HepG2 (cell line): Measurements from ENCODE around the gene VWA2. TPM values are rescaled to one million over a fixed set of nuclear protein-coding genes. Genes with fewer than 3 reads are reported as not detected.

Experiments used
- ATAC-seq: fragments of 200-7000 bp; cut with Tn5 transposase; 3 replicates; pipeline ENCODE4 v1.9.1; 2020; ENCODE audit warnings: mild to moderate bottlenecking, moderate library complexity
- BruUV-seq: library from RNA; stranded (reverse); fragments of 400-500 nt; replicated peaks from 2 replicates; lab custom pipeline; 2021; lab: Mats Ljungman, UMichigan
- CTCF ChIA-PET: fragments of 300-600 bp; formaldehyde crosslinking; extraction: SDS; loops from one replicate; lab custom pipeline; 2021; ENCODE audit warnings: low total read pairs, inconsistent platforms, low intra/inter-chr PET ratio; lab: Yijun Ruan, JAX
- POLR2A ChIA-PET: fragments of 350-600 bp; sonication (Branson Sonifier 250); formaldehyde crosslinking; loops from one replicate; lab custom pipeline; 2020; ENCODE audit warnings: antibody characterized with exemption, inconsistent platforms; lab: Yijun Ruan, JAX
- DNase-seq: peaks from one replicate; pipeline ENCODE4 v3.0.0-alpha.2; 2015; ENCODE audit warnings: low spot score
- FAIRE-seq: peaks from 3 replicates; lab custom pipeline; 2011; peaks lifted over from hg19 to GRCh38; lab: Jason Lieb, UNC
- H2AFZ ChIP-seq: one replicate; pipeline ENCODE4 v1.6.1; 2011; ENCODE audit warnings: low read length, inconsistent platforms
- H3K27ac ChIP-seq: fragments of 300-600 bp; 3 replicates; pipeline ENCODE4 v1.8.0; 2011; ENCODE audit warnings: mixed run types, mild to moderate bottlenecking, mixed read lengths, low read length, inconsistent platforms; ENCODE audit not compliant: insufficient read depth; ENCODE audit errors: extremely low read length
- H3K27me3 ChIP-seq, 2 experiments: fragments of 200-600 bp in 1 of 2; 2 replicates in 1 of 2; 3 replicates in 1 of 2; pipeline versions ENCODE4 v1.6.0 to v1.8.0; 2011; ENCODE audit warnings: low read length in 2 of 2, mild to moderate bottlenecking in 2 of 2, moderate library complexity in 2 of 2, inconsistent platforms in 1 of 2; ENCODE audit not compliant: insufficient read depth in 2 of 2, control insufficient read depth in 1 of 2
- H3K36me3 ChIP-seq, 2 experiments: fragments of 200-600 bp in 1 of 2; replicated peaks in 1 of 2; 2 replicates in 1 of 2; 3 replicates in 1 of 2; pipeline versions ENCODE4 v1.5.1 to v1.8.0; 2011; ENCODE audit warnings: low read length in 2 of 2, inconsistent platforms in 1 of 2; ENCODE audit not compliant: insufficient read depth in 2 of 2, control insufficient read depth in 1 of 2
- H3K4me1 ChIP-seq: 2 replicates; pipeline ENCODE4 v1.5.1; 2012; ENCODE audit warnings: low read length, inconsistent platforms; ENCODE audit not compliant: insufficient read depth
- H3K4me2 ChIP-seq: 2 replicates; pipeline ENCODE4 v1.6.0; 2011; ENCODE audit warnings: low read depth, low read length, inconsistent platforms
- H3K4me3 ChIP-seq, 3 experiments: fragments of 200-600 bp in 1 of 3; sonication (generic), shearing (Covaris generic) in 1 of 3; replicated peaks in 1 of 3; 2 replicates each; pipeline ENCODE4 v1.5.1; 2011 to 2016; ENCODE audit warnings: low read length in 3 of 3, inconsistent platforms in 2 of 3, low read depth in 2 of 3, mild to moderate bottlenecking in 2 of 3, control low read depth in 1 of 3, mixed read lengths in 1 of 3; ENCODE audit not compliant: insufficient read depth in 1 of 3
- H3K79me2 ChIP-seq: one replicate; pipeline ENCODE4 v1.6.1; 2011; ENCODE audit warnings: low read length, inconsistent platforms; ENCODE audit not compliant: insufficient read depth
- H3K9ac ChIP-seq: 2 replicates; pipeline ENCODE4 v1.6.0; 2011; ENCODE audit warnings: mild to moderate bottlenecking, low read depth, low read length, inconsistent platforms; ENCODE audit not compliant: insufficient read depth
- H3K9me3 ChIP-seq: 2 replicates; pipeline ENCODE4 v1.5.1; 2012; ENCODE audit warnings: mild to moderate bottlenecking, low read length
- H4K20me1 ChIP-seq: 2 replicates; pipeline ENCODE4 v1.6.0; 2011; ENCODE audit warnings: inconsistent platforms, mild to moderate bottlenecking, low read length, moderate library complexity; ENCODE audit not compliant: insufficient read depth
- CSRNP2 ChIP-seq: sonication (generic); formaldehyde crosslinking; conservative IDR thresholded peaks from 2 replicates; pipeline ENCODE4 v1.8.0; 2022; ENCODE audit warnings: low read depth, missing genetic modification reagents
- GPN1 ChIP-seq: sonication (generic); formaldehyde crosslinking; IDR thresholded peaks from 2 replicates; pipeline ENCODE4 v1.5.1; 2020; ENCODE audit warnings: missing genetic modification reagents, borderline replicate concordance
- IKZF1 ChIP-seq: fragments of 450-650 bp; IDR thresholded peaks from 2 replicates; pipeline ENCODE4 v1.7.1; 2016
- REST ChIP-seq, 2 experiments: IDR thresholded peaks; 2 replicates each; pipeline ENCODE4 v1.6.1; 2011 to 2012; ENCODE audit warnings: low read length in 2 of 2, borderline replicate concordance in 1 of 2, low read depth in 1 of 2, mild to moderate bottlenecking in 1 of 2, moderate library complexity in 1 of 2
- SATB2 ChIP-seq: sonication (generic); formaldehyde crosslinking; IDR thresholded peaks from 2 replicates; pipeline ENCODE4 v1.5.0; 2020; ENCODE audit warnings: missing genetic modification reagents
- SIX4 ChIP-seq: sonication (generic); formaldehyde crosslinking; IDR thresholded peaks from 2 replicates; pipeline ENCODE4 v1.4.0; 2020; ENCODE audit warnings: missing genetic modification reagents
- SNAPC5 ChIP-seq: sonication (generic); formaldehyde crosslinking; IDR thresholded peaks from 2 replicates; pipeline ENCODE4 v1.8.1; 2023; ENCODE audit warnings: mild to moderate bottlenecking, missing genetic modification reagents, borderline replicate concordance
- ZBTB8A ChIP-seq: sonication (generic); formaldehyde crosslinking; IDR thresholded peaks from 2 replicates; pipeline ENCODE4 v1.4.0; 2020; ENCODE audit warnings: mild to moderate bottlenecking, low read depth, missing genetic modification reagents, borderline replicate concordance
- ZNF768 ChIP-seq: sonication (generic); formaldehyde crosslinking; IDR thresholded peaks from 2 replicates; pipeline ENCODE4 v1.4.0; 2020; ENCODE audit warnings: missing genetic modification reagents
- WGBS: methylation state at CpG from one replicate; pipeline ENCODE4 v1.1.6; 2017; ENCODE audit warnings: low lambda C conversion rate; 5-methylcytosine and 5-hydroxymethylcytosine counted together
- in situ Hi-C: cut with HindIII; loops from 2 replicates; pipeline ENCODE4 v1.10.0; 2017; ENCODE audit warnings: low pct_unique_long_range_greater_than_20kb; ENCODE audit not compliant: extremely low pct_ligation_motif_present
- intact Hi-C: fragments of 100-400 bp; cut with micrococcal nuclease; formaldehyde crosslinking; loops from one replicate; pipeline ENCODE4 v1.10.0; 2022; ENCODE audit not compliant: unreplicated experiment
- polyA plus RNA-seq, 8 experiments: library from polyadenylated mRNA; depleted of rRNA in 3 of 8; stranded (reverse) in 7 of 8; unstranded in 1 of 8; fragments of >200 nt; fragmentation: Illumina TruSeq in 4 of 8; extraction: Trizol in 4 of 8; gene quantifications; 2 replicates each; pipeline versions ENCODE4 v1.2.1 to v1.2.3, GENCODE V29; 2011 to 2016; ENCODE audit warnings: low read depth in 4 of 8, missing spikeins in 1 of 8, mixed read lengths in 1 of 8; ENCODE audit not compliant: insufficient read depth in 1 of 8
- total RNA-seq, 5 experiments: library from RNA; depleted of rRNA; stranded (reverse); fragments of >200 nt; fragmentation: Illumina TruSeq; extraction: Trizol; gene quantifications; 2 replicates each; pipeline ENCODE4 v1.2.3, GENCODE V29; 2016; ENCODE audit warnings: low read depth in 1 of 5

VWA2 gene
- total and polyA plus RNA-seq, 2 of the 13 experiments (the other 11 are each of a cell fraction or from before 2014, with no cell fraction given) = not detected

GRCh38 chr10:114256822-114257221 lies 17.8 kb downstream of the VWA2 start:
- no peak for FAIRE-seq
- ChIA-PET CTCF (no interaction called here), POLR2A (no interaction called here)
- TF ChIP-seq SNAPC5 (CRISPR knock-in tag) (no peak), ZBTB8A (no peak), GPN1 (CRISPR knock-in tag) (no peak), IKZF1 (no peak), CSRNP2 (CRISPR knock-in tag) (no peak), SIX4 (CRISPR knock-in tag) (no peak)
- H3K27me3 ChIP-seq = peaks cover 0 to 4% of the 10 kb centered on the region in 2 experiments; a peak in 1 of 5 replicates
- no peak overlapping the region for H3K9ac ChIP-seq
- no peak for DNase-seq
- no TSS peak for BruUV-seq
- H3K27ac ChIP-seq = no peak overlapping the region
- no peak overlapping the region for H2AFZ ChIP-seq
- no peaks in the 10 kb centered on the region for H3K9me3 ChIP-seq
- H4K20me1 ChIP-seq = no peaks in the 10 kb centered on the region
- intact Hi-C loops = no loop called here
- no peaks in the 10 kb centered on the region for H3K4me1 ChIP-seq
- no peaks in the 10 kb centered on the region for H3K36me3 ChIP-seq
- no peak overlapping the region for H3K4me3 ChIP-seq
- ATAC-seq = no peak
- in situ Hi-C loops = no loop called here
- WGBS = 14% methylated on average over 3 of the region's 3 CpGs
- no peaks in the 10 kb centered on the region for H3K79me2 ChIP-seq
- no peak overlapping the region for H3K4me2 ChIP-seq

- Histone ChIP-seq H3K27me3 (peaks cover 0 to 4% of the 10 kb centered on the region in 2 experiments; a peak in 1 of 5 replicates), H3K9me3 (no peaks in the 10 kb centered on the region), H3K4me2 (no peak overlapping the region), H3K4me3 (no peak overlapping the region), H3K4me1 (no peaks in the 10 kb centered on the region), H4K20me1 (no peaks in the 10 kb centered on the region), H2AFZ (no peak overlapping the region), H3K79me2 (no peaks in the 10 kb centered on the region), H3K27ac (no peak overlapping the region), H3K36me3 (no peaks in the 10 kb centered on the region), H3K9ac (no peak overlapping the region)
- no TSS peak for BruUV-seq
- TF ChIP-seq ZNF768 (CRISPR knock-in tag) = peak; percentile 69; the same call in 1 of the 2 replicates
- no peak for TF ChIP-seq SATB2 (CRISPR knock-in tag)
- TF ChIP-seq REST (IDR thresholded peaks at IDR 0.05; ENCODE audit: borderline replicate concordance in 1 of 2, low read depth in 1 of 2, low read length in 2 of 2) = no peak
- FAIRE-seq = no peak
- ChIA-PET CTCF (no interaction called here), POLR2A (no interaction called here)
- no peak for ATAC-seq
- no peak for DNase-seq
- intact Hi-C loops = no loop called here
- in situ Hi-C loops = no loop called here
- WGBS = 31% methylated on average over 3 of the region's 3 CpGs
Measured at GRCh38 chr10:114257498-114257897, 18.4 kb downstream of the VWA2 start.
